ENCODE measurements around the gene FLACC1.
A peak's percentile ranks its signal among the peaks of the same experiment; 100 is the strongest.

FLACC1 gene

GRCh38 chr2:201267278-201268030 lies 89.7 kb downstream of the FLACC1 start:
- Histone ChIP-seq H3K27me3 (ENCODE audit: control insufficient read depth in 2 of 2, insufficient read depth in 2 of 2, low read length in 2 of 2) (no peaks in the 10 kb centered on the region), H3K36me3 (ENCODE audit: control insufficient read depth in 2 of 2, insufficient read depth in 2 of 2, low read length in 2 of 2) (peaks cover 28 to 36% of the 10 kb centered on the region in 2 donors), H3K9ac (ENCODE audit: low read depth in 1 of 2, low read length in 2 of 2) (no peak overlapping the region), H3K4me1 (ENCODE audit: control insufficient read depth in 2 of 2, insufficient read depth in 2 of 2, low read length in 2 of 2) (peaks cover 0 to 10% of the 10 kb centered on the region in 2 donors), H3K27ac (ENCODE audit: low read depth in 2 of 2, low read length in 2 of 2) (no peak overlapping the region), H3K4me3 (ENCODE audit: low read length in 2 of 2) (no peak overlapping the region), H3K9me3 (ENCODE audit: control insufficient read depth in 2 of 2, low read length in 2 of 2) (no peaks in the 10 kb centered on the region)

DNA sequence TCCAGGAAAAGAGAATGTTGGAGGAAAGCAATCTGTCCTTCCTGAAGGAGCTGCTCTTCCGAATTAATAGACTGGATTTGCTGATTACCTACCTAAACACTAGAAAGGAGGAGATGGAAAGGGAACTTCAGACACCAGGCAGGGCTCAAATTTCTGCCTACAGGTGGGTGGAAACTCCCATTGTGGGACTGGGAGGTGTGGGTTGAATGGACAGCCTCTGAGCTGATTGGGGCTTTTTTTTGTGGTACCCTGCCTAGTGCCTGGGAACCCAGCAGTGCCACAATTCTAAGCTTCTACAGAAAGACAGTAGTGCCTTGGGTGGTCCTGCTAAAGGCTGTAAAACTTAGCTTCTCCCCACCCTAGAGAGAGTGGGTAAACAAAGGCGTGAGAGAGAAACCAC lies 90.5 kb downstream of the FLACC1 start:
- Histone ChIP-seq H3K9ac (ENCODE audit: low read depth in 1 of 2, low read length in 2 of 2) (no peak overlapping the region), H3K27me3 (ENCODE audit: control insufficient read depth in 2 of 2, insufficient read depth in 2 of 2, low read length in 2 of 2) (no peaks in the 10 kb centered on the region), H3K4me1 (ENCODE audit: control insufficient read depth in 2 of 2, insufficient read depth in 2 of 2, low read length in 2 of 2) (peaks cover 0 to 10% of the 10 kb centered on the region in 2 donors), H3K4me3 (ENCODE audit: low read length in 2 of 2) (no peak overlapping the region), H3K36me3 (ENCODE audit: control insufficient read depth in 2 of 2, insufficient read depth in 2 of 2, low read length in 2 of 2) (peaks cover 24 to 28% of the 10 kb centered on the region in 2 donors), H3K27ac (ENCODE audit: low read depth in 2 of 2, low read length in 2 of 2) (no peak overlapping the region), H3K9me3 (ENCODE audit: control insufficient read depth in 2 of 2, low read length in 2 of 2) (no peaks in the 10 kb centered on the region)

GRCh38 chr2:201264472-201265173 lies 92.5 kb downstream of the FLACC1 start:
- Histone ChIP-seq H3K4me1 (ENCODE audit: control insufficient read depth in 2 of 2, insufficient read depth in 2 of 2, low read length in 2 of 2) (peaks cover under 1 to 10% of the 10 kb centered on the region in 2 donors), H3K27me3 (ENCODE audit: control insufficient read depth in 2 of 2, insufficient read depth in 2 of 2, low read length in 2 of 2) (no peaks in the 10 kb centered on the region), H3K4me3 (ENCODE audit: low read length in 2 of 2) (no peak overlapping the region), H3K36me3 (ENCODE audit: control insufficient read depth in 2 of 2, insufficient read depth in 2 of 2, low read length in 2 of 2) (peaks cover 15 to 22% of the 10 kb centered on the region in 2 donors), H3K9me3 (ENCODE audit: control insufficient read depth in 2 of 2, low read length in 2 of 2) (no peaks in the 10 kb centered on the region), H3K9ac (ENCODE audit: low read depth in 1 of 2, low read length in 2 of 2) (no peak overlapping the region), H3K27ac (ENCODE audit: low read depth in 2 of 2, low read length in 2 of 2) (no peak overlapping the region)

DNA sequence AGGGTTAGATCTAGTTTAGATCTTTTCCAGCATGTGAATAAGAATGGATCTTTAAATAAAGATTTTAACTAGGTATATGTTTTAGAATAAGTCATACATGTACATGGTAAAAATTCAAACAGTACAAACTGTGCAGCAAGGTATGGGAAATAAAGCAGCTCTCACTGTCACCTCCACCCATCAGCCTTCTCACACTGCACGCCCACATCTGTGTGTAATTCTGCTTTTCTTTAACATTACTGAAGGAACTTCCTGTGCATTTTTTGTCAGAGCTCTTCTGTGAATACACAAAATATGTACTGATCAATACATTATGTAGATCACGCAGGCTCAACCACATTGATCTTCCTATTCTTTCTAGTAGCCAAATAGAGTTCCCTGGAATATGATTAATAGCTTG lies 93.4 kb downstream of the FLACC1 start:
- H3K27me3 ChIP-seq (ENCODE audit: control insufficient read depth in 2 of 2, insufficient read depth in 2 of 2, low read length in 2 of 2) = no peaks in the 10 kb centered on the region
- H3K9ac ChIP-seq (ENCODE audit: low read depth in 1 of 2, low read length in 2 of 2) = no peak overlapping the region
- peaks cover 12 to 17% of the 10 kb centered on the region in 2 donors for H3K36me3 ChIP-seq (ENCODE audit: control insufficient read depth in 2 of 2, insufficient read depth in 2 of 2, low read length in 2 of 2)
- H3K27ac ChIP-seq (ENCODE audit: low read depth in 2 of 2, low read length in 2 of 2) = no peak overlapping the region
- no peaks in the 10 kb centered on the region for H3K9me3 ChIP-seq (ENCODE audit: control insufficient read depth in 2 of 2, low read length in 2 of 2)
- H3K4me3 ChIP-seq (ENCODE audit: low read length in 2 of 2) = no peak overlapping the region
- H3K4me1 ChIP-seq (ENCODE audit: control insufficient read depth in 2 of 2, insufficient read depth in 2 of 2, low read length in 2 of 2) = peaks cover 5 to 18% of the 10 kb centered on the region in 2 donors

- H3K9me3 ChIP-seq (ENCODE audit: control insufficient read depth in 2 of 2, low read length in 2 of 2) = no peaks in the 10 kb centered on the region
- peaks cover 5 to 20% of the 10 kb centered on the region in 2 donors for H3K4me1 ChIP-seq (ENCODE audit: control insufficient read depth in 2 of 2, insufficient read depth in 2 of 2, low read length in 2 of 2)
- peaks cover 7 to 17% of the 10 kb centered on the region in 2 donors for H3K36me3 ChIP-seq (ENCODE audit: control insufficient read depth in 2 of 2, insufficient read depth in 2 of 2, low read length in 2 of 2)
- peak overlapping the region in 1 of 2 donors; percentile 37 for H3K4me3 ChIP-seq (ENCODE audit: low read length in 2 of 2)
- H3K27me3 ChIP-seq (ENCODE audit: control insufficient read depth in 2 of 2, insufficient read depth in 2 of 2, low read length in 2 of 2) = no peaks in the 10 kb centered on the region
- no peak overlapping the region for H3K27ac ChIP-seq (ENCODE audit: low read depth in 2 of 2, low read length in 2 of 2)
- H3K9ac ChIP-seq (ENCODE audit: low read depth in 1 of 2, low read length in 2 of 2) = peak overlapping the region in 1 of 2 donors; percentile 2
Observed at GRCh38 chr2:201262718-201263117, 94.4 kb downstream of the FLACC1 start.

GRCh38 chr2:201261906-201262305 lies 95.2 kb downstream of the FLACC1 start:
- Histone ChIP-seq H3K9me3 (ENCODE audit: control insufficient read depth in 2 of 2, low read length in 2 of 2) (no peaks in the 10 kb centered on the region), H3K27ac (ENCODE audit: low read depth in 2 of 2, low read length in 2 of 2) (peak overlapping the region; percentile 10 to 64), H3K4me1 (ENCODE audit: control insufficient read depth in 2 of 2, insufficient read depth in 2 of 2, low read length in 2 of 2) (peaks cover 9 to 21% of the 10 kb centered on the region in 2 donors), H3K4me3 (ENCODE audit: low read length in 2 of 2) (peak overlapping the region in 1 of 2 donors; percentile 70), H3K36me3 (ENCODE audit: control insufficient read depth in 2 of 2, insufficient read depth in 2 of 2, low read length in 2 of 2) (peaks cover 3 to 10% of the 10 kb centered on the region in 2 donors), H3K27me3 (ENCODE audit: control insufficient read depth in 2 of 2, insufficient read depth in 2 of 2, low read length in 2 of 2) (no peaks in the 10 kb centered on the region), H3K9ac (ENCODE audit: low read depth in 1 of 2, low read length in 2 of 2) (peak overlapping the region; percentile 16 to 19)

DNA sequence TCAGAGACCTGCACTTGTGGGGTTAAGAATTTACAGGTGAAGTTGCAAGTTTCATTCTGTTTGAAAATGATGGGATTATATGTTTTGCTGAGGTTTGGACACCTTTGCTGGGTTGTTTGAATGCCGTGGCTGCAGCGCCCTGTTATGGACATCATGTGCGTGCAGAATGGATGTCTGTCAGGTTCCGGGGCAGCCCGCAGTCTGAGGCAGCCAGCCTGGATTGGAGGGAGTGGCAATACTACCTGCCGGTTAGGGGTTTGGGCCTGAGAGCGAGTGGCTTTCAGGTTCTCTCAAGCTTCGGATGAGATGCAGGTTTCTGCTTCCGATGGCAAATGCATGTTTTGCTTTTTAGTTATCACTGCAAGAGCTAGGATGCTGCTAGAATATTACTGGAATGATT lies 95.7 kb downstream of the FLACC1 start:
- Histone ChIP-seq H3K27ac (ENCODE audit: low read depth in 2 of 2, low read length in 2 of 2) (peak overlapping the region; percentile 10 to 64), H3K9ac (ENCODE audit: low read depth in 1 of 2, low read length in 2 of 2) (peak overlapping the region; percentile 16 to 56), H3K4me1 (ENCODE audit: control insufficient read depth in 2 of 2, insufficient read depth in 2 of 2, low read length in 2 of 2) (peaks cover 9 to 23% of the 10 kb centered on the region in 2 donors), H3K36me3 (ENCODE audit: control insufficient read depth in 2 of 2, insufficient read depth in 2 of 2, low read length in 2 of 2) (peaks cover 3 to 5% of the 10 kb centered on the region in 2 donors), H3K9me3 (ENCODE audit: control insufficient read depth in 2 of 2, low read length in 2 of 2) (no peaks in the 10 kb centered on the region), H3K27me3 (ENCODE audit: control insufficient read depth in 2 of 2, insufficient read depth in 2 of 2, low read length in 2 of 2) (no peaks in the 10 kb centered on the region), H3K4me3 (ENCODE audit: low read length in 2 of 2) (peak overlapping the region in 1 of 2 donors; percentile 70)

- Histone ChIP-seq H3K4me3 (ENCODE audit: low read length in 2 of 2) (peak within 1 kb of the TSS; percentile 88 to 96), H3K27me3 (ENCODE audit: control insufficient read depth in 2 of 2, insufficient read depth in 2 of 2, low read length in 2 of 2) (no peaks in the 10 kb centered on the region), H3K9me3 (ENCODE audit: control insufficient read depth in 2 of 2, low read length in 2 of 2) (no peaks in the 10 kb centered on the region), H3K4me1 (ENCODE audit: control insufficient read depth in 2 of 2, insufficient read depth in 2 of 2, low read length in 2 of 2) (peaks cover 9 to 21% of the 10 kb centered on the region in 2 donors), H3K36me3 (ENCODE audit: control insufficient read depth in 2 of 2, insufficient read depth in 2 of 2, low read length in 2 of 2) (peaks cover 0 to under 1% of the 10 kb centered on the region in 2 donors), H3K27ac (ENCODE audit: low read depth in 2 of 2, low read length in 2 of 2) (peak within 1 kb of the TSS; percentile 81 to 96), H3K9ac (ENCODE audit: low read depth in 1 of 2, low read length in 2 of 2) (peak within 1 kb of the TSS; percentile 44 to 56)
Observed at GRCh38 chr2:201260302-201260800, 96.8 kb downstream of the FLACC1 start, which contains the start of gene CASP8. TSS of gene CASP8 (plus strand) at chr2:201260536. CDS start at chr2:201266487, 5,951 bp downstream.

DNA sequence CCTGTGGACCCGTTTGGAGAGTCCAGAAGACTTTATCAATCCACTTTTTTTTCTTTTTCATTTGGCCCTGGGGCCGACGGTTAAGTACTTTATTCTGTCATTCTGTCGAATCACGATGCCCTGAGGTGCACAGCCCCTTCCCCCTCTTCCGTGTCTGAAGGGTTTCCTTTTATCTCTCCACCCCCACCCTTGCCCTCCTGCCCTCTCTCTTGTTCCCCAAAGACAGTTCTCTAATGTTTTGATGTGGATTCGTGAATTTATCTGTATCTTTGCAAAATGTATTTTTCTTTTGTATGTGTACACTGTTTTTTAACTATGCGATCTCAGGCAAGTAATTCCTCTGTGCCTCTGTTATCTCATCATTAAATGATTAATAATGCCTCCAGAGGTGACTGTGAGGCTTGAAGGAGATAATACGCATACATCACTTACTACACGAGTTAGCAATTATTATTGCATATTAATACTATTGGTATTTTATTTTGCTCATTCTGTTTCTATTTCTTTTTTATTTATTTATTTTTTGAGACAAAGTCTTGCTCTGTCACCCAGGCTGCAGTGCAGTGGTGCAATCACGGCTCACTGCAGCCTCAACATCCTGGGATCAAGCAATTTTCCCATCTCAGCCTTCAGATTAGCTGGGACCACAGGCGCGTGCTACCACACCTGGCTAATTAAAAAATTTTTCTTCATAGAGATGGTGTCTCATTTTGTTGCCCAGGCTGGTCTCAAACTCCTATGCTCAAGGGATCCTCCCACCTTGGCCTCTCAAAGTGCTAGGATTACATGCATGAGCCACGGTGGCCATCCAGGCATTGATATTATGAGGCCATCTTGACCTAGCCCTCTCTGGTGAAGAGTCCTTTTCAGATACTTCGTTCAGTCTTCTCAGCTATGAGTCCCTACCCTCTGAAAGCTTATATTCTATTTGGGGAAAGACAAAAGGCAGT lies 98.2 kb downstream of the FLACC1 start:
- Histone ChIP-seq H3K4me1 (ENCODE audit: control insufficient read depth in 2 of 2, insufficient read depth in 2 of 2, low read length in 2 of 2) (peaks cover 18 to 27% of the 10 kb centered on the region in 2 donors), H3K9me3 (ENCODE audit: control insufficient read depth in 2 of 2, low read length in 2 of 2) (no peaks in the 10 kb centered on the region), H3K27me3 (ENCODE audit: control insufficient read depth in 2 of 2, insufficient read depth in 2 of 2, low read length in 2 of 2) (no peaks in the 10 kb centered on the region), H3K9ac (ENCODE audit: low read depth in 1 of 2, low read length in 2 of 2) (peak overlapping the region; percentile 81 to 96), H3K4me3 (ENCODE audit: low read length in 2 of 2) (peak overlapping the region; percentile 88 to 96), H3K27ac (ENCODE audit: low read depth in 2 of 2, low read length in 2 of 2) (peak overlapping the region; percentile 96), H3K36me3 (ENCODE audit: control insufficient read depth in 2 of 2, insufficient read depth in 2 of 2, low read length in 2 of 2) (no peaks in the 10 kb centered on the region)
